ENCODE data around the gene HTR3C. TPM values are rescaled to one million over a fixed set of nuclear protein-coding genes. Genes with fewer than 3 reads are reported as not detected.
"Not testable (repeated sequence)": the region's sequence is repeated elsewhere in the genome, so short reads cannot be mapped to it uniquely, and the experiment has no call there.

Gene HTR3C
- total RNA-seq, 1 experiment from 2014 or later, result not detected

DNA sequence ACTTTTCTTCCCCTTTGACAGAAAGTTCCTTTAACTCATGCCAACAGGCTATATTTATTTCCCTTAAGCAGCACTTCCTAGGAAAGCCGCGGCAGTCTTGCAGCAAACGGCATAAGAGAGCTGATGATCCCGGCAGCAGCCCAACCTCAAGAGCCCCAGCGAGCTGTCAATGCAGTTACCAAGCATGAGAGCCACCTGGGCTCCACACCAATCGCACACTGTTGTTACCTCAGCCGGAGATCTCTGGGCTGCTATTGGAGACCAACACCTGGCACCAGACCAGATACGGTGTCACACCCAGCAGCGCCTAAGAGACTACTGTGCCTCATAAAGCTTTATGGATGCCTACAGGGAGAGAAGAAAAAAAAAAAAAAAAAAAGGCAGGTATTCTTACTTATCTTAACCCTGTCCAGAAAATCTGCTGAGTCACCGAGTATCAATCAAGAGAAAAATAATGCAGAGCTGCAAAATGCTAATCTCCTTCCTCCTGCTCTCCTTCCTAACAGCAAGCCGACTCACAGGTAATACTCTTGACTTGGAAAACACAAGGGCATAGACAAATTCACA lies 46.8 kb upstream of the HTR3C start (continued):
- TF ChIP-seq, protein P1, sequence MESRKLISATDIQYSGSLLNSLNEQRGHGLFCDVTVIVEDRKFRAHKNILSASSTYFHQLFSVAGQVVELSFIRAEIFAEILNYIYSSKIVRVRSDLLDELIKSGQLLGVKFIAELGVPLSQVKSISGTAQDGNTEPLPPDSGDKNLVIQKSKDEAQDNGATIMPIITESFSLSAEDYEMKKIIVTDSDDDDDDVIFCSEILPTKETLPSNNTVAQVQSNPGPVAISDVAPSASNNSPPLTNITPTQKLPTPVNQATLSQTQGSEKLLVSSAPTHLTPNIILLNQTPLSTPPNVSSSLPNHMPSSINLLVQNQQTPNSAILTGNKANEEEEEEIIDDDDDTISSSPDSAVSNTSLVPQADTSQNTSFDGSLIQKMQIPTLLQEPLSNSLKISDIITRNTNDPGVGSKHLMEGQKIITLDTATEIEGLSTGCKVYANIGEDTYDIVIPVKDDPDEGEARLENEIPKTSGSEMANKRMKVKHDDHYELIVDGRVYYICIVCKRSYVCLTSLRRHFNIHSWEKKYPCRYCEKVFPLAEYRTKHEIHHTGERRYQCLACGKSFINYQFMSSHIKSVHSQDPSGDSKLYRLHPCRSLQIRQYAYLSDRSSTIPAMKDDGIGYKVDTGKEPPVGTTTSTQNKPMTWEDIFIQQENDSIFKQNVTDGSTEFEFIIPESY (IDR thresholded peaks at IDR 0.05; ENCODE audit: extremely low read depth, insufficient replicate concordance, low read length), result no peak
- TF ChIP-seq YY1 (IDR thresholded peaks at IDR 0.05; ENCODE audit: extremely low read depth, insufficient replicate concordance, low read depth, low read length), result no peak
- TF ChIP-seq ELF1 (IDR thresholded peaks at IDR 0.05; ENCODE audit: borderline replicate concordance, low read depth), result no peak
- TF ChIP-seq, protein P2, sequence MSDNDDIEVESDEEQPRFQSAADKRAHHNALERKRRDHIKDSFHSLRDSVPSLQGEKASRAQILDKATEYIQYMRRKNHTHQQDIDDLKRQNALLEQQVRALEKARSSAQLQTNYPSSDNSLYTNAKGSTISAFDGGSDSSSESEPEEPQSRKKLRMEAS (IDR thresholded peaks at IDR 0.05), result peak; percentile 75
- TF ChIP-seq RAD21 (IDR thresholded peaks at IDR 0.05; ENCODE audit: low read depth), result no peak
- no peak; the same call in 1 of the 2 replicates for TF ChIP-seq CEBPB (IDR thresholded peaks at IDR 0.05; ENCODE audit: low read depth)
- TF ChIP-seq FOSL1 (IDR thresholded peaks at IDR 0.05; ENCODE audit: low read depth), result no peak
- no peak for TF ChIP-seq SIN3A (IDR thresholded peaks at IDR 0.05; ENCODE audit: low read depth)
- TF ChIP-seq JUND (IDR thresholded peaks at IDR 0.05), result no peak
- TF ChIP-seq SRF (IDR thresholded peaks at IDR 0.05; ENCODE audit: low read depth), result no peak
- no peak for TF ChIP-seq ZNF274 (IDR thresholded peaks at IDR 0.05; ENCODE audit: low read depth, low read length)

DNA sequence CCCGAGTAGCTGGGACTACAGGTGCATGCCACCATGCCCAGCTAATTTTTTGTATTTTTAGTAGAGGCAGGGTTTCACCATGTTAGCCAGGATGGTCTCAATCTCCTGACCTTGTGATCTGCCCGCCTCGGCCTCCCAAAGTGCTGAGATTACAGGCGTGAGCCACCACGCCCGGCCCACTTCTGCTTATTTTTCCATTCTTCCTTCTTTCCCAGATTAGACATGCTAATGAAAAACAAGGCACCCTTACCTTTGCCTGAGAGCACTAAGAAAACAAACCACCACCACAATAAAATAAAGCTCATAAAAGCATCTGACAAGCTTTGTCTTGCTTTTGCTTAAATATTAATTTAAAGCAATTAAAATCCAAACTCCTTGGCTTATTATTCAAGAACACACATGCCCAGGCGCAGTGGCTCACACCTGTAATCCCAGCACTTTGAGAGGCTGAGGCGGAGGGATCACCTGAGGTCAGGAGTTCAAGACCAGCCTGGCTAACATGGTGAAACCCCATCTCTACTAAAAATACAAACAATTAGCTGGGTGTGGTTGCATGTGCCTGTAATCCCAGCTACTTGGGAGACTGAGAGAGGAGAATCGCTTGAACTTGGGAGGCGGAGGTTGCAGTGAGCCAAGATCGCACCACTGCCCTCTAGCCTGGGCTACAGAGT lies 45.6 kb upstream of the HTR3C start:
- intact Hi-C loops (cut with micrococcal nuclease); H3K36me3 ChIP-seq (ENCODE audit: control insufficient read depth in 1 of 2, insufficient read depth in 2 of 2, low read length in 2 of 2); ATAC-seq; DNase-seq (ENCODE audit: low read depth, low spot score); H3K9me2 ChIP-seq (ENCODE audit: insufficient read depth); H3K79me2 ChIP-seq (ENCODE audit: insufficient read depth, low read length); H3K27ac ChIP-seq (ENCODE audit: low read depth, low read length); H3K27me3 ChIP-seq (ENCODE audit: insufficient read depth, low read length); RAD21 ChIA-PET (ENCODE audit: low non-redundant PET in 1 of 2, low total read pairs in 2 of 2, uncharacterized antibody in 2 of 2, unreplicated experiment in 2 of 2); H3K9me3 ChIP-seq (ENCODE audit: control insufficient read depth in 1 of 2, insufficient read depth in 1 of 2, low read depth in 1 of 2, low read length in 2 of 2); H3K4me3 ChIP-seq (replicated peaks in 1 of 2; ENCODE audit: low read depth in 1 of 2, low read length in 2 of 2); H3K4me2 ChIP-seq (ENCODE audit: low read length); POLR2A ChIA-PET; H3K9ac ChIP-seq (ENCODE audit: low read length); H2AFZ ChIP-seq (ENCODE audit: low read depth, low read length, poor library complexity, severe bottlenecking); BruUV-seq (replicated peaks); H4K20me1 ChIP-seq (ENCODE audit: insufficient read depth): not testable (repeated sequence)
- CTCF ChIA-PET, result interaction anchor here (1.1 to 1.8 kb wide), 2 partner anchors 9 to 11 kb away, joined by 3 to 8 read pairs; partner anchors contain the start of gene ABCC5
- peaks cover 14 to 20% of the 10 kb centered on the region in 2 experiments for H3K4me1 ChIP-seq (ENCODE audit: control insufficient read depth in 1 of 2, insufficient read depth in 2 of 2, low read length in 2 of 2)
